Retinal pigment epithelial cell (primary cell): ENCODE data around the gene SPACA4.

Experiments used
- DNase-seq: peaks from one replicate; pipeline ENCODE4 v3.0.0-alpha.2; 2010; ENCODE audit warnings: low read depth
- H3K4me3 ChIP-seq: 2 replicates; pipeline ENCODE4 v1.5.1; 2011; ENCODE audit warnings: mild to moderate bottlenecking, low read length, control low read depth, moderate library complexity
- TF ChIP-seq, protein P1 (sequence below): conservative IDR thresholded peaks from 2 replicates; pipeline ENCODE4 v1.5.1; 2011; ENCODE audit warnings: low read depth, low read length, control low read depth, inconsistent platforms

Gene SPACA4

GRCh38 chr19:48618916-48619691 lies 12.6 kb downstream of the SPACA4 start, which contains the start of the genes RPL18 and SPHK2:
Gene RPL18, minus strand, starts transcription at chr19:48619178. Its CDS starts 35 bp downstream, at chr19:48619143.
Gene SPHK2, plus strand, starts transcription at chr19:48619506. Its CDS starts 1,009 bp downstream, at chr19:48620515.
- peak; percentile 99 for DNase-seq

DNA sequence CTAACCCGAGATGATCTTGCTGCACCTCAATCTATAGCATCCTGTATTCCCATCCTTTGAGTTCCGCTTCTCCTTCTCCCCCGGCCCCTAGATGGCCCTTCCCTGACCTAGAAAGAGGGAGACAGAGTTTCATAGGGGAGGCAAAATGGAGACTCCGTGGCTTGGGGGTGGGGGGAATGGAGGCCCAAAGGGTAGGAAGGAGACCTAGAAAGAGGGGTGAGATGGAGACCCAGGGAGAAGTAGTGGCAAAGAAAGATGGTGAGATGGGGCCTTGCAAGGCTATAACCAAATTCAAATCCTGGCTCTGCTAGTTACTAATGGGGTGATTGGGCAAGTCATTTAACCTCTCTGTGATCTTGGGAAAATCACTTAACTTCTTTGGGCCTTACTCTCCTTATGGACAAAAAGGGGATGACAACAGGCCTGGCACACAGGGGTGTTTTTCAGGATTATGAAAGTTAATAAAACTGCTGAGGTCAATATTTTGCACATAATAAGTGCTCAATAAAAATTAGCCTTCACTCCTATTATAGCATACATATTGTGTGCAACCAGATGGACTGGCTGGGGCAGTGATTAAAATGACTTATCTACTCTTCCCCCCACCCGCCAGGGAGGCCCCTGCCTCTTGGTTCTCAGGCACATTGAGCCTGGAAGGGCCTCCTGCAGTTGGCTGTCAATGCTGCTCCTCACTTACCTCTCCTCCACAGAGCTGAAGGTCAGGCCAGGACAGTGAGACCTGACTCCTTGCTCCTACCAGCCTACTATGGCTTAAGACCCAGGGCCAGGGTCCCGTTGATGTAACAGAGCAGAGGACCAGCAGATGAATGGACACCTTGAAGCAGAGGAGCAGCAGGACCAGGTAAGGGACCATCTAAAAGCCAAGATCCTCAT lies 13.4 kb downstream of the SPACA4 start:
- peak overlapping the region; percentile 100 for H3K4me3 ChIP-seq
- DNase-seq = no peak
- TF ChIP-seq, protein P1, sequence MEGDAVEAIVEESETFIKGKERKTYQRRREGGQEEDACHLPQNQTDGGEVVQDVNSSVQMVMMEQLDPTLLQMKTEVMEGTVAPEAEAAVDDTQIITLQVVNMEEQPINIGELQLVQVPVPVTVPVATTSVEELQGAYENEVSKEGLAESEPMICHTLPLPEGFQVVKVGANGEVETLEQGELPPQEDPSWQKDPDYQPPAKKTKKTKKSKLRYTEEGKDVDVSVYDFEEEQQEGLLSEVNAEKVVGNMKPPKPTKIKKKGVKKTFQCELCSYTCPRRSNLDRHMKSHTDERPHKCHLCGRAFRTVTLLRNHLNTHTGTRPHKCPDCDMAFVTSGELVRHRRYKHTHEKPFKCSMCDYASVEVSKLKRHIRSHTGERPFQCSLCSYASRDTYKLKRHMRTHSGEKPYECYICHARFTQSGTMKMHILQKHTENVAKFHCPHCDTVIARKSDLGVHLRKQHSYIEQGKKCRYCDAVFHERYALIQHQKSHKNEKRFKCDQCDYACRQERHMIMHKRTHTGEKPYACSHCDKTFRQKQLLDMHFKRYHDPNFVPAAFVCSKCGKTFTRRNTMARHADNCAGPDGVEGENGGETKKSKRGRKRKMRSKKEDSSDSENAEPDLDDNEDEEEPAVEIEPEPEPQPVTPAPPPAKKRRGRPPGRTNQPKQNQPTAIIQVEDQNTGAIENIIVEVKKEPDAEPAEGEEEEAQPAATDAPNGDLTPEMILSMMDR = no peak

More at GRCh38 chr19:48618916-48619691, 12.6 kb downstream of the SPACA4 start, which contains the start of the genes RPL18 and SPHK2:
- TF ChIP-seq, protein P1 = no peak
- peak within 1 kb of the TSS; percentile 100 for H3K4me3 ChIP-seq

- H3K4me3 ChIP-seq = peak overlapping the region; percentile 43
- TF ChIP-seq, protein P1 = no peak
- DNase-seq = no peak
Measured at GRCh38 chr19:48623556-48624066, 17.1 kb downstream of the SPACA4 start.

DNA sequence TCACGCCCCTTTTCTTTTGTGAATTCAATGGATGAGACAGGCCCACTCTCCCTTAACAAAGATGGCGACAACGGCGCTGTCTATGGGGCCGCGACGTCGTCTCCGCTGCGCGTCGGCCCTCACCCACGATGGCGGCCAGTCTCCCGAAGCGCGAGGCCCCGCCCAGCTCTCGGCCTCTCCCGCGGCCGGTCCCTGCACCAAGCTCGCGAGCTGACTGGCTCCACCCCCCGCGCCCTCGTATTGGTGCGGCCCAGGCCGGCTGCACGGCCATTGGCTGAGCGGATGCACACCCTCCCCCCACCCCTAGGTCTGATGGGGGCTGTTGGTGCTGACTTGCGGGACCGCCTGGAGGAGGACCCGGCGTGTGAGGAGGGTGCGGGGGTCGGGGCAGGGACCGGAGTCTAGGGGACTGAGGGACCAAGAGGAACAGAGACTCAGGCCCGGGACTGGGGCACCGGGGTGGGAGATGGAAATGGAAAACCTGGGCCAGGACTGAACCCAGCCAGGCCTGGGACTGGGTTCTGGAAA lies 17.6 kb downstream of the SPACA4 start:
- DNase-seq = peak; percentile 85
- H3K4me3 ChIP-seq = peak overlapping the region; percentile 69
- TF ChIP-seq, protein P1 = no peak

GRCh38 chr19:48624791-48625723 lies 18.5 kb downstream of the SPACA4 start:
- peak overlapping the region; percentile 69 for H3K4me3 ChIP-seq
- TF ChIP-seq, protein P1 = no peak
- DNase-seq = no peak

- DNase-seq = no peak
- no peak overlapping the region for H3K4me3 ChIP-seq
- TF ChIP-seq, protein P1 = no peak
Measured at GRCh38 chr19:48625891-48626327, 19.4 kb downstream of the SPACA4 start.
